ENCODE measurements around the gene TREM2. TPM values are rescaled to one million over a fixed set of nuclear protein-coding genes. Genes with fewer than 3 reads are reported as not detected.

Gene TREM2
- total RNA-seq, 2 donors from 2014 or later: 3.6 TPM

- intact Hi-C loops (cut with DNase I): no loop called here
- DNase-seq (no peak), ATAC-seq (no peak)
- TF ChIP-seq, protein P1, sequence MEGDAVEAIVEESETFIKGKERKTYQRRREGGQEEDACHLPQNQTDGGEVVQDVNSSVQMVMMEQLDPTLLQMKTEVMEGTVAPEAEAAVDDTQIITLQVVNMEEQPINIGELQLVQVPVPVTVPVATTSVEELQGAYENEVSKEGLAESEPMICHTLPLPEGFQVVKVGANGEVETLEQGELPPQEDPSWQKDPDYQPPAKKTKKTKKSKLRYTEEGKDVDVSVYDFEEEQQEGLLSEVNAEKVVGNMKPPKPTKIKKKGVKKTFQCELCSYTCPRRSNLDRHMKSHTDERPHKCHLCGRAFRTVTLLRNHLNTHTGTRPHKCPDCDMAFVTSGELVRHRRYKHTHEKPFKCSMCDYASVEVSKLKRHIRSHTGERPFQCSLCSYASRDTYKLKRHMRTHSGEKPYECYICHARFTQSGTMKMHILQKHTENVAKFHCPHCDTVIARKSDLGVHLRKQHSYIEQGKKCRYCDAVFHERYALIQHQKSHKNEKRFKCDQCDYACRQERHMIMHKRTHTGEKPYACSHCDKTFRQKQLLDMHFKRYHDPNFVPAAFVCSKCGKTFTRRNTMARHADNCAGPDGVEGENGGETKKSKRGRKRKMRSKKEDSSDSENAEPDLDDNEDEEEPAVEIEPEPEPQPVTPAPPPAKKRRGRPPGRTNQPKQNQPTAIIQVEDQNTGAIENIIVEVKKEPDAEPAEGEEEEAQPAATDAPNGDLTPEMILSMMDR (IDR thresholded peaks at IDR 0.05): no peak
- TF ChIP-seq POLR2A (IDR thresholded peaks at IDR 0.05): no peak
- Histone ChIP-seq H3K4me1 (no peaks in the 10 kb centered on the region), H3K27me3 (no peaks in the 10 kb centered on the region), H3K36me3 (replicated peaks in 1 of 2; ENCODE audit: insufficient read depth in 1 of 2, low read depth in 2 of 2) (no peaks in the 10 kb centered on the region), H3K27ac (no peak overlapping the region), H3K4me3 (no peak overlapping the region), H3K9me3 (no peaks in the 10 kb centered on the region)
- WGBS, 2 donors: 81 to 84% methylated on average over 4 of the region's 4 CpGs
Observed at GRCh38 chr6:41153451-41153850, 9.5 kb downstream of the TREM2 start.

DNA sequence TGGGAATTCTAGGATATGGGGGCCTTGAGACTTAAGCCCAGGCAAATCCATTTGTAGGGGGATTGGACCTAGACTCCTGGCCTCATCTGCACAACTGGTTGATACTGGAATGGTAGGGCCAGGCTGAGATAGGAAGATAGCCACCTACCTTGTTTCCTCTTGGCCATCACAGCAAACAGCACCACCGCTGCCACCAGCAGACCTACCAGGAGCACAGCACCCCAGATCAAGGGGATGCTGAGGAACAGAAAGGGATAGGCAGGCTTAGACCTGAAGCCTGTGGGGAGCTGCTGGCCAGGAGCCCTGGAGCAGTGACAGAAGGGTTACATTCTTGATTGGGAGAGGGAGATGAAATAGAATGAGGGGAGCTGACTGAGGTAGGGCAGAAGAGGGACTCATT lies 12.2 kb downstream of the TREM2 start:
- H3K36me3 ChIP-seq (replicated peaks in 1 of 2; ENCODE audit: insufficient read depth in 1 of 2, low read depth in 2 of 2): no peaks in the 10 kb centered on the region
- no peak for DNase-seq
- WGBS, 2 donors: 79% methylated on average over 1 of the region's 1 CpG; no CpG with 5 or more reads in 1 of the 2 donors
- TF ChIP-seq, protein P1 (IDR thresholded peaks at IDR 0.05): no peak
- no peak for TF ChIP-seq POLR2A (IDR thresholded peaks at IDR 0.05)
- no peak for ATAC-seq
- intact Hi-C loops (cut with DNase I): no loop called here
- no peaks in the 10 kb centered on the region for H3K27me3 ChIP-seq
- H3K9me3 ChIP-seq: no peaks in the 10 kb centered on the region
- H3K4me3 ChIP-seq: no peak overlapping the region
- no peaks in the 10 kb centered on the region for H3K4me1 ChIP-seq
- H3K27ac ChIP-seq: no peak overlapping the region

DNA sequence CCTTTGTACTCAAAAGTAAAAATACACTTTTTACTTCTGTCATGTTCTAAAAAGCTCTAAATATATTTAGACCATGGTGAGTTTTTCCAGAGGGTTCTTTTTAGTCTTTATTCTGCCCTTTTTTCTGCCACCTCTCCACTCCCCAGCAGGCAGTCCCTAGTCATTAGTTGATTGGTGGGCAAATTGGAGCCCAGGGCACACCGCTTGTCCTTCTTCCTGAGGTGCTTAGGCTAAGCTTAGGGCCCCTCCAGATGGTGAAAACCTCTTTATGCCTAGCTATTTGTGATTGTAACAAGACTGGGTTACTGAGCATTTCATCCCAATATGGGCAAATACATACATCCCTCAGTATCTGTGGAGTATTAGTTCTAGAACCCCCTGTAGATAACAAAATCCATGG lies 15.0 kb downstream of the TREM2 start:
- Histone ChIP-seq H3K4me3 (no peak overlapping the region), H3K27me3 (no peaks in the 10 kb centered on the region), H3K36me3 (replicated peaks in 1 of 2; ENCODE audit: insufficient read depth in 1 of 2, low read depth in 2 of 2) (no peaks in the 10 kb centered on the region), H3K27ac (no peak overlapping the region), H3K4me1 (no peaks in the 10 kb centered on the region), H3K9me3 (no peaks in the 10 kb centered on the region)
- intact Hi-C loops (cut with DNase I): no loop called here
- ATAC-seq (no peak), DNase-seq (no peak)
- 89 to 100% methylated on average over 1 of the region's 1 CpG for WGBS, 2 donors
- no peak for TF ChIP-seq POLR2A (IDR thresholded peaks at IDR 0.05)
- TF ChIP-seq, protein P1 (IDR thresholded peaks at IDR 0.05): no peak

DNA sequence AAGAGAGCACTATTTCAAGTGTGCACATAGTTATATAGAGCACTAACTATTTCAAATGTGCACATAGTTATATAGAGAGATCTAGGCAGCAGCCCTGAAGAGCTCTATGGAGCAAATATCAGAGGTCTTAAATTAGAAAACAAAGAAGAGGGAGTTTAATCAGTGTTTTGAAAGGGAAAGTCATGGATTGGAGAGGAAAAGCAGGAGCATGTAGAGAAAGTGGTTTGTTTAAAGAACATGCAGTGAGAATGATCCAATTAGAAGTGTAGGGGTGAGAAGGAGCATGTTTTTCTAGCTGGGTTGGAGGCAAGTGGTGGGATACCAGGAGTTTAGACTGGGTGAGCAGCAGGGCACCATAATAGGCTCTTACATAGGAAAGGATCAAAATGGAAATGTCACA lies 26.0 kb downstream of the TREM2 start:
- no peaks in the 10 kb centered on the region for H3K9me3 ChIP-seq
- H3K4me3 ChIP-seq: no peak overlapping the region
- H3K36me3 ChIP-seq (replicated peaks in 1 of 2; ENCODE audit: insufficient read depth in 1 of 2, low read depth in 2 of 2): no peaks in the 10 kb centered on the region
- intact Hi-C loops (cut with DNase I): no loop called here
- DNase-seq (no peak), ATAC-seq (no peak)
- TF ChIP-seq, protein P1 (IDR thresholded peaks at IDR 0.05): no peak
- no peak for TF ChIP-seq POLR2A (IDR thresholded peaks at IDR 0.05)
- no peak overlapping the region for H3K27ac ChIP-seq
- H3K4me1 ChIP-seq: no peaks in the 10 kb centered on the region
- no peaks in the 10 kb centered on the region for H3K27me3 ChIP-seq

- no peaks in the 10 kb centered on the region for H3K36me3 ChIP-seq (replicated peaks in 1 of 2; ENCODE audit: insufficient read depth in 1 of 2, low read depth in 2 of 2)
- WGBS, 2 donors: 92% methylated on average over 3 of the region's 3 CpGs
- TF ChIP-seq, protein P1 (IDR thresholded peaks at IDR 0.05): no peak
- TF ChIP-seq POLR2A (IDR thresholded peaks at IDR 0.05): no peak
- no peak overlapping the region for H3K4me3 ChIP-seq
- ATAC-seq (no peak), DNase-seq (no peak)
- intact Hi-C loops (cut with DNase I): no loop called here
- H3K4me1 ChIP-seq: no peaks in the 10 kb centered on the region
- H3K27me3 ChIP-seq: no peaks in the 10 kb centered on the region
- H3K9me3 ChIP-seq: no peaks in the 10 kb centered on the region
- H3K27ac ChIP-seq: no peak overlapping the region
Observed at GRCh38 chr6:41135062-41135832, 27.7 kb downstream of the TREM2 start.

Data from body of pancreas (tissue), 4 donors.